C4-2B (cell line): ENCODE data around the gene PLK5.

Source experiments
- CTCF ChIP-seq: fragments of 450-650 bp; conservative IDR thresholded peaks from 2 replicates; pipeline ENCODE4 v1.5.1; 2017; ENCODE audit warnings: mild to moderate bottlenecking
- ZFX ChIP-seq: fragments of 450-650 bp; IDR thresholded peaks from 2 replicates; pipeline ENCODE4 v1.6.1; 2017

GRCh38 chr19:1551068-1552040, 27.5 kb downstream of the PLK5 start:
- TF ChIP-seq CTCF (no peak), ZFX (no peak)
